HFFc6 (cell line): ENCODE results near the gene EFNA2. TPM values are rescaled to one million over a fixed set of nuclear protein-coding genes. Genes with fewer than 3 reads are reported as not detected.

Source experiments
- DNase-seq: peaks from one replicate; pipeline ENCODE4 v3.0.0-alpha.2; 2018
- H3K27ac Mint-ChIP-seq: 2 replicates; pipeline ENCODE4 v1.8.0; 2020; ENCODE audit warnings: mild to moderate bottlenecking, mixed read lengths
- H3K27me3 Mint-ChIP-seq: 2 replicates; pipeline ENCODE4 v1.8.0; 2021; ENCODE audit warnings: mild to moderate bottlenecking, moderate library complexity, mixed read lengths; ENCODE audit not compliant: insufficient read depth
- H3K36me3 Mint-ChIP-seq: 2 replicates; pipeline ENCODE4 v1.8.0; 2021; ENCODE audit warnings: low read depth, mixed read lengths
- H3K4me1 Mint-ChIP-seq: 2 replicates; pipeline ENCODE4 v1.8.0; 2020; ENCODE audit warnings: low read depth, mixed read lengths
- H3K4me3 Mint-ChIP-seq: 2 replicates; pipeline ENCODE4 v1.8.0; 2020; ENCODE audit warnings: mild to moderate bottlenecking, moderate library complexity, mixed read lengths
- H3K9me3 Mint-ChIP-seq: 2 replicates; pipeline ENCODE4 v1.8.0; 2020; ENCODE audit warnings: mild to moderate bottlenecking, mixed read lengths
- CTCF ChIP-seq: fragments of 200-600 bp; sonication (generic); IDR thresholded peaks from 2 replicates; pipeline ENCODE4 v1.5.0; 2021; ENCODE audit warnings: antibody characterized with exemption, mild to moderate bottlenecking
- total RNA-seq, 6 experiments: library from RNA; stranded (reverse); fragmentation: NEBNext Ultra II Directional; extraction: Animal tissue kit (Norgen Biotek cat#: 25700); gene quantifications; 2 replicates in 1 of 6; 3 replicates in 5 of 6; pipeline ENCODE4 v1.2.3, GENCODE V29; 2021

The EFNA2 gene
- total RNA-seq, 6 experiments from 2014 or later = not detected

GRCh38 chr19:1275260-1275975, 10.3 kb upstream of the EFNA2 start, which contains the start of gene FAM174C:
Gene FAM174C (plus strand): TSS chr19:1275530. CDS start chr19:1275550, 20 bp downstream.
- Mint-ChIP-seq H3K9me3 (no peaks in the 10 kb centered on the region), H3K36me3 (peaks cover 44% of the 10 kb centered on the region), H3K27me3 (peaks cover 12% of the 10 kb centered on the region), H3K4me1 (peaks cover 48% of the 10 kb centered on the region), H3K27ac (peak within 1 kb of the TSS; percentile 83), H3K4me3 (peak within 1 kb of the TSS; percentile 79)
- TF ChIP-seq CTCF = peak; percentile 20; the same call in 1 of the 2 replicates
- DNase-seq = peak; percentile 96

GRCh38 chr19:1275976-1276627, 9.6 kb upstream of the EFNA2 start:
- H3K36me3 Mint-ChIP-seq = peaks cover 38% of the 10 kb centered on the region

GRCh38 chr19:1276628-1277022, 9.0 kb upstream of the EFNA2 start:
- DNase-seq = no peak
- H3K4me3 Mint-ChIP-seq = peak overlapping the region; percentile 79
- peaks cover 33% of the 10 kb centered on the region for H3K36me3 Mint-ChIP-seq
- peak overlapping the region; percentile 83 for H3K27ac Mint-ChIP-seq
- no peak for TF ChIP-seq CTCF
- H3K4me1 Mint-ChIP-seq = peaks cover 36% of the 10 kb centered on the region
- H3K27me3 Mint-ChIP-seq = peaks cover 12% of the 10 kb centered on the region
- H3K9me3 Mint-ChIP-seq = no peaks in the 10 kb centered on the region

More at GRCh38 chr19:1275976-1276627, 9.6 kb upstream of the EFNA2 start:
- Mint-ChIP-seq H3K27me3 (peaks cover 12% of the 10 kb centered on the region), H3K27ac (peak overlapping the region; percentile 83), H3K9me3 (no peaks in the 10 kb centered on the region), H3K4me3 (peak overlapping the region; percentile 79), H3K4me1 (peaks cover 42% of the 10 kb centered on the region)
- TF ChIP-seq CTCF = no peak
- DNase-seq = no peak

GRCh38 chr19:1277061-1277460, 8.6 kb upstream of the EFNA2 start:
- peak overlapping the region; percentile 79 for H3K4me3 Mint-ChIP-seq
- no peak for DNase-seq
- H3K27me3 Mint-ChIP-seq = peaks cover 14% of the 10 kb centered on the region
- TF ChIP-seq CTCF = no peak
- H3K27ac Mint-ChIP-seq = peak overlapping the region; percentile 83
- H3K36me3 Mint-ChIP-seq = peaks cover 28% of the 10 kb centered on the region
- no peaks in the 10 kb centered on the region for H3K9me3 Mint-ChIP-seq
- H3K4me1 Mint-ChIP-seq = peaks cover 34% of the 10 kb centered on the region

- H3K36me3 Mint-ChIP-seq = peaks cover 19% of the 10 kb centered on the region
- H3K9me3 Mint-ChIP-seq = no peaks in the 10 kb centered on the region
- H3K27ac Mint-ChIP-seq = peak overlapping the region; percentile 21; the same call in 1 of the 2 replicates
- peaks cover 14% of the 10 kb centered on the region for H3K27me3 Mint-ChIP-seq
- peaks cover 26% of the 10 kb centered on the region for H3K4me1 Mint-ChIP-seq
- H3K4me3 Mint-ChIP-seq = no peak overlapping the region
- DNase-seq = no peak
- TF ChIP-seq CTCF = no peak
Measured at GRCh38 chr19:1278074-1278473, 7.6 kb upstream of the EFNA2 start.
